Epithelial cell of esophagus (primary cell): ENCODE measurements around the gene IL1F10.

Experiments
- DNase-seq: peaks from one replicate; pipeline ENCODE4 v3.0.0; 2010; ENCODE audit warnings: low read depth
- H3K4me3 ChIP-seq: 2 replicates; pipeline ENCODE4 v1.5.1; 2011; ENCODE audit warnings: mild to moderate bottlenecking, low read length, control low read depth
- CTCF ChIP-seq: IDR thresholded peaks from 2 replicates; pipeline ENCODE4 v1.5.1; 2011; ENCODE audit warnings: low read depth, mild to moderate bottlenecking, low read length, control low read depth, inconsistent platforms; ENCODE audit not compliant: insufficient read depth; ENCODE audit errors: missing control alignments

The IL1F10 gene

GRCh38 chr2:113078350-113078839 lies 10.6 kb downstream of the IL1F10 start:
- H3K4me3 ChIP-seq, result no peak overlapping the region
- DNase-seq, result peak; percentile 98
- no peak for TF ChIP-seq CTCF

GRCh38 chr2:113079131-113079530 lies 11.4 kb downstream of the IL1F10 start:
- peak; percentile 59 for DNase-seq
- TF ChIP-seq CTCF, result no peak
- no peak overlapping the region for H3K4me3 ChIP-seq

- H3K4me3 ChIP-seq, result no peak overlapping the region
- TF ChIP-seq CTCF, result peak; percentile 93
- DNase-seq, result peak; percentile 59
Observed at GRCh38 chr2:113080134-113080533, 12.4 kb downstream of the IL1F10 start.

DNA sequence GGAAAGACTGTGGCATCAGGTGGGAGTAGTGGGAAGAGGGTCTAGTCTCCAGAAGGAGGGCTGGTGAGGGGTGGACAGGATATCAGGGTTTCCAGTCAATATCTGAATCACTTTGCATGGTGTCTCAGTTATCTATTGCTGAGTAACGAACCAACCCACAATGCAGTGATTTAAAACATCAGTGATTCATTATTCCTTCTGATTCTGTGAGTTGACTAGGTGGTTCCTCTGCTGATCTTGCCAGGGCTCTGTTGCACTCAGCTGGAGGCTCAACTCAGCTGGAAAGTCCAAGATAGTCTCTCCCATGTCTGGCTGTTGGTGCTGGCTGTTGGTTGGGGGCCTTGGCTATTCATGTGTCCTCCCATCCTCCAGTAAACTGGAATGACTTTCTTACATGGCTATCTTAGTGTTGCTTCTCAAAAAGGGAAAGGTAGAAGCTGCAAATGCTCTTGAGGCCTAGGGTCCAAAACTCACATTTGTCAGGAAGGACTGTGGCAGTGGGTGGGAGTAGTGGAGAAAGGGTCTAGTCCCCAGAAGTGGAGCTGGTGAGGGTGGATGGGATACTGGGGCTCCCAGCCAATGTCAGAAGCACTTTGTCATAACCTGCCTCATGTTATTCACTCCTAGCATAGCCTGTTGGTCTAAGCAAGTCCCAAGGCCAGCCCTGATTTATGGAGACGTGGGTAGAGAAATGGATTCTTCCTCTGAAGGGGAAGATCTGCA lies 13.9 kb downstream of the IL1F10 start:
- peak; percentile 52 for DNase-seq
- no peak overlapping the region for H3K4me3 ChIP-seq
- no peak for TF ChIP-seq CTCF

GRCh38 chr2:113083296-113083695 lies 15.5 kb downstream of the IL1F10 start:
- H3K4me3 ChIP-seq, result no peak overlapping the region
- TF ChIP-seq CTCF, result no peak
- DNase-seq, result no peak

- DNase-seq, result peak; percentile 65
- peak; percentile 65 for TF ChIP-seq CTCF
Observed at GRCh38 chr2:113084249-113085000, 16.7 kb downstream of the IL1F10 start.

DNA sequence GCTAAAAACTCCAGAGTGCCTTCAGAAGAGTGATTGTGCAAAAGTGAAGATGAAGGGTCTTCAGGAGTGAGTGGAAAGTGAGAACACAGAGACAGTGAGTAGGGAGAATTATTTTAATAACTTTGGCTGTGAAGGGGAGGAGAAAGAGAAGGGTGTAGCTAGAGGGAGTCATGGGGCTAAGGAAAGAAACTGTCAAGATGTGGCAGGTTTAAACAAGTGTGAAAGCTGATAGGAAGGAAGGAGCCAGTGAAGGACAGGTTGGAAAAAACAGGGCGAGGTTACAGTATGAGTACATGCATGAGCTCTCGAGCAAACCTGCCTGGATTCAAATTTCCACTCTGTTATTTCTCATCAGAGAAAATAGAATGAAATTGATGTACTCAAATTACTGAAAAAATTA lies 17.8 kb downstream of the IL1F10 start:
- peak; percentile 97 for DNase-seq
- no peak overlapping the region for H3K4me3 ChIP-seq
- no peak for TF ChIP-seq CTCF

More at GRCh38 chr2:113084249-113085000, 16.7 kb downstream of the IL1F10 start:
- H3K4me3 ChIP-seq, result no peak overlapping the region
